ENCODE results near the gene DDC. TPM values are rescaled to one million over a fixed set of nuclear protein-coding genes. Genes with fewer than 3 reads are reported as not detected.
"Not testable (repeated sequence)": the region's sequence is repeated elsewhere in the genome, so short reads cannot be mapped to it uniquely, and the experiment has no call there.

Gene DDC
- polyA plus RNA-seq, 1 donor (not counting 4 experiments of a cell fraction or from before 2014, with no cell fraction given), result not detected

GRCh38 chr7:50580057-50580456, 14.9 kb upstream of the DDC start:
- DNase-seq (ENCODE audit: low read depth, low spot score), result no peak
- Histone ChIP-seq H3K79me2 (ENCODE audit: control insufficient read depth, insufficient read depth, low read length) (no peaks in the 10 kb centered on the region), H3K27ac (ENCODE audit: control insufficient read depth, insufficient read depth, low read length) (no peak overlapping the region), H3K4me2 (ENCODE audit: control insufficient read depth, extremely low read depth, insufficient read depth, low read depth, low read length) (no peak overlapping the region), H3K36me3 (ENCODE audit: control insufficient read depth in 2 of 2, extremely low read depth in 1 of 2, insufficient read depth in 2 of 2, low read length in 2 of 2) (no peaks in the 10 kb centered on the region), H3K9ac (ENCODE audit: control insufficient read depth, extremely low read depth, insufficient read depth, low read length) (no peak overlapping the region), H3K4me3 (ENCODE audit: control insufficient read depth in 2 of 3, extremely low read depth in 1 of 3, insufficient read depth in 2 of 3, low read depth in 1 of 3, low read length in 3 of 3) (no peak overlapping the region), H4K20me1 (ENCODE audit: control insufficient read depth, extremely low read depth, insufficient read depth, low read length) (no peaks in the 10 kb centered on the region), H3K9me3 (ENCODE audit: control insufficient read depth, low read depth, low read length) (peaks cover 2% of the 10 kb centered on the region), H2AFZ (ENCODE audit: control insufficient read depth, low read length) (no peak overlapping the region), H3K4me1 (ENCODE audit: control insufficient read depth, extremely low read depth, insufficient read depth, low read length) (peaks cover 6% of the 10 kb centered on the region), H3K27me3 (ENCODE audit: control insufficient read depth, extremely low read depth, insufficient read depth, low read length) (no peaks in the 10 kb centered on the region), H3K9me1 (ENCODE audit: control insufficient read depth, extremely low read depth, insufficient read depth, low read length) (no peaks in the 10 kb centered on the region)
- no peak for TF ChIP-seq CTCF (optimal IDR thresholded peaks at IDR 0.05 in 1 of 3, IDR thresholded peaks at IDR 0.05 in 1 of 3, conservative IDR thresholded peaks at IDR 0.05 in 1 of 3; ENCODE audit: extremely low read depth in 1 of 3, insufficient read depth in 2 of 3, low read length in 3 of 3)
- no peak for TF ChIP-seq EZH2 (IDR thresholded peaks at IDR 0.05; ENCODE audit: low read length)
- dilution Hi-C loops (cut with MboI; ENCODE audit: extremely low pct_ligation_motif_present, low sequenced_read_pairs), result no loop called here
- no peak for FAIRE-seq

GRCh38 chr7:50578105-50578504, 12.9 kb upstream of the DDC start:
- H3K9ac ChIP-seq (ENCODE audit: control insufficient read depth, extremely low read depth, insufficient read depth, low read length); H4K20me1 ChIP-seq (ENCODE audit: control insufficient read depth, extremely low read depth, insufficient read depth, low read length); DNase-seq (ENCODE audit: low read depth, low spot score); H3K36me3 ChIP-seq (ENCODE audit: control insufficient read depth in 2 of 2, extremely low read depth in 1 of 2, insufficient read depth in 2 of 2, low read length in 2 of 2); dilution Hi-C loops (cut with MboI; ENCODE audit: extremely low pct_ligation_motif_present, low sequenced_read_pairs); H3K4me3 ChIP-seq (ENCODE audit: control insufficient read depth in 2 of 3, extremely low read depth in 1 of 3, insufficient read depth in 2 of 3, low read depth in 1 of 3, low read length in 3 of 3); FAIRE-seq; H3K9me1 ChIP-seq (ENCODE audit: control insufficient read depth, extremely low read depth, insufficient read depth, low read length); H3K4me2 ChIP-seq (ENCODE audit: control insufficient read depth, extremely low read depth, insufficient read depth, low read depth, low read length); H3K27ac ChIP-seq (ENCODE audit: control insufficient read depth, insufficient read depth, low read length); H3K9me3 ChIP-seq (ENCODE audit: control insufficient read depth, low read depth, low read length); H3K4me1 ChIP-seq (ENCODE audit: control insufficient read depth, extremely low read depth, insufficient read depth, low read length); H3K79me2 ChIP-seq (ENCODE audit: control insufficient read depth, insufficient read depth, low read length); H3K27me3 ChIP-seq (ENCODE audit: control insufficient read depth, extremely low read depth, insufficient read depth, low read length); H2AFZ ChIP-seq (ENCODE audit: control insufficient read depth, low read length): not testable (repeated sequence)

GRCh38 chr7:50577569-50577968, 12.4 kb upstream of the DDC start:
- no peaks in the 10 kb centered on the region for H3K27me3 ChIP-seq (ENCODE audit: control insufficient read depth, extremely low read depth, insufficient read depth, low read length)
- H3K9me3 ChIP-seq (ENCODE audit: control insufficient read depth, low read depth, low read length), result no peaks in the 10 kb centered on the region
- no peak overlapping the region for H3K9ac ChIP-seq (ENCODE audit: control insufficient read depth, extremely low read depth, insufficient read depth, low read length)
- DNase-seq (ENCODE audit: low read depth, low spot score), result no peak
- no peak overlapping the region for H3K4me2 ChIP-seq (ENCODE audit: control insufficient read depth, extremely low read depth, insufficient read depth, low read depth, low read length)
- no peak overlapping the region for H2AFZ ChIP-seq (ENCODE audit: control insufficient read depth, low read length)
- no peaks in the 10 kb centered on the region for H3K9me1 ChIP-seq (ENCODE audit: control insufficient read depth, extremely low read depth, insufficient read depth, low read length)
- no peaks in the 10 kb centered on the region for H3K79me2 ChIP-seq (ENCODE audit: control insufficient read depth, insufficient read depth, low read length)
- no peak overlapping the region for H3K4me3 ChIP-seq (ENCODE audit: control insufficient read depth in 2 of 3, extremely low read depth in 1 of 3, insufficient read depth in 2 of 3, low read depth in 1 of 3, low read length in 3 of 3)
- dilution Hi-C loops (cut with MboI; ENCODE audit: extremely low pct_ligation_motif_present, low sequenced_read_pairs), result no loop called here
- no peaks in the 10 kb centered on the region for H4K20me1 ChIP-seq (ENCODE audit: control insufficient read depth, extremely low read depth, insufficient read depth, low read length)
- H3K27ac ChIP-seq (ENCODE audit: control insufficient read depth, insufficient read depth, low read length), result no peak overlapping the region
- no peaks in the 10 kb centered on the region for H3K36me3 ChIP-seq (ENCODE audit: control insufficient read depth in 2 of 2, extremely low read depth in 1 of 2, insufficient read depth in 2 of 2, low read length in 2 of 2)
- no peak for FAIRE-seq
- no peak for TF ChIP-seq CTCF (optimal IDR thresholded peaks at IDR 0.05 in 1 of 3, IDR thresholded peaks at IDR 0.05 in 1 of 3, conservative IDR thresholded peaks at IDR 0.05 in 1 of 3; ENCODE audit: extremely low read depth in 1 of 3, insufficient read depth in 2 of 3, low read length in 3 of 3)
- no peaks in the 10 kb centered on the region for H3K4me1 ChIP-seq (ENCODE audit: control insufficient read depth, extremely low read depth, insufficient read depth, low read length)

- H3K4me1 ChIP-seq (ENCODE audit: control insufficient read depth, extremely low read depth, insufficient read depth, low read length); H3K9me1 ChIP-seq (ENCODE audit: control insufficient read depth, extremely low read depth, insufficient read depth, low read length); H3K36me3 ChIP-seq (ENCODE audit: control insufficient read depth in 2 of 2, extremely low read depth in 1 of 2, insufficient read depth in 2 of 2, low read length in 2 of 2); H3K27me3 ChIP-seq (ENCODE audit: control insufficient read depth, extremely low read depth, insufficient read depth, low read length); H3K79me2 ChIP-seq (ENCODE audit: control insufficient read depth, insufficient read depth, low read length); H3K4me3 ChIP-seq (ENCODE audit: control insufficient read depth in 2 of 3, extremely low read depth in 1 of 3, insufficient read depth in 2 of 3, low read depth in 1 of 3, low read length in 3 of 3); H3K27ac ChIP-seq (ENCODE audit: control insufficient read depth, insufficient read depth, low read length); FAIRE-seq; dilution Hi-C loops (cut with MboI; ENCODE audit: extremely low pct_ligation_motif_present, low sequenced_read_pairs); H3K9me3 ChIP-seq (ENCODE audit: control insufficient read depth, low read depth, low read length); H2AFZ ChIP-seq (ENCODE audit: control insufficient read depth, low read length); H3K9ac ChIP-seq (ENCODE audit: control insufficient read depth, extremely low read depth, insufficient read depth, low read length); DNase-seq (ENCODE audit: low read depth, low spot score); H3K4me2 ChIP-seq (ENCODE audit: control insufficient read depth, extremely low read depth, insufficient read depth, low read depth, low read length); H4K20me1 ChIP-seq (ENCODE audit: control insufficient read depth, extremely low read depth, insufficient read depth, low read length): not testable (repeated sequence)
Observed at GRCh38 chr7:50576388-50576787, 11.2 kb upstream of the DDC start.

Data from keratinocyte (primary cell).